GM03348 (cell line): ENCODE measurements around the gene CLDN24.

Source experiments
- DNase-seq: peaks from one replicate; pipeline ENCODE4 v3.0.0; 2012; ENCODE audit warnings: low spot score

CLDN24 gene

DNA sequence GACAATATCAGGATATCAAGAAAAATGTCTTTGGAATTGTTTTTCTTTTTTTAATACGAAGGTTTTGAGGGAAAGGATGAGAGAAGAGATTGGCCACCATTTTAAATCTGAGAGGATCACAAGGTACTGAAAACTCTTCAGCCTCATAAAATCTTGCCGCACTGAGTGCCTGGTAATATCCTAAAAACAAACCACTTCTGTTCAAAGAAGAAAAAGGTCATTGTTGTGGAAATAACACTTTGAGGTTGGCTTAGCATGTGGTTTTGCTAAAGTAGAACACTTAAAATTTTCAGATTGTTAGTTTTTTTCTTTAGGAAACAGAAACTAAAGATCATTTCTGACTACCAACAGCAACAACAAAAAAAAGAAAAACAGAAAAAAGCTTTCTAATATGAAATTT lies 1.1 kb downstream of the CLDN24 start:
- no peak for DNase-seq

DNA sequence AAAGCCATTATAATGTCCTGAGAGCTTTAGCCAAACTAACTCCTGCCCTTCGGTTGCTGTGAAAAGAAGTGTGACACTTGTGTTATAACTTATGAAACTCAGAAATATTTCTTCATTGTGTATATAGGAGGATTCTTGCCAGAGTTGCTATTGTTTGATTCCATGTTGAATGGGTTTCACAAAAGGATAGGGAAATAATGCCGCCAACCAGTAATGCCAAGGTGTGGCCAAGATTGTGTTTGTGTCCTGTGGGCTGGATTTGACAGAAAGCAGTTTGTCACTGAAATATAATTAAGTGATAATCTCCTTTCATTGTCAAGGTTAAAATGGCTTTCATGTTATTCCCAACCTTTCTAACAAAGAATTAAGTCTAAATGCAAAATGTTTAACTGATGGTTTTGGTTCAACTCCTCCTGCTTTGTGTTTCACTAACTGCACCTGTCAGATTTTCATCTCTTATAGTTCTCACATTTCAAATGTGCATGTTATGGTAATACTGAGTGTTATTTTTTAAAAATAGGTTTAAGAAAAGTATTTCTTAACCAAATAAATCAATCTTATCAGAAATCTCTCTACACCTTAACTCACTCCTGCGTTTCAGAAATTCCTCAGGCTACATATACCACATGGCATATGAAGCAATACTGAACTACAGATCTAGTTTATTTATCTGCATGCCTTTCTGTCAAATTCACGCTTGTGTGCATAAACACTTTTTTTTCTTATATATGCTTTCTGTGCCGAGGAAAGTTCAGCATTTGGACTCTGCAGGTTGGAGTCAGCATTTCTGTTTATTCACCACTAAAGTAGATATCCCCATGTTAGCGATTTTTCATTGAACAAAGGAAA lies 1.8 kb downstream of the CLDN24 start, which contains the start of gene CLDN22:
Gene CLDN22, minus strand, starts transcription at position 66 of the 849 bp plus-strand sequence. Its CDS starts 58 bp downstream, at position 8.
- no peak for DNase-seq

GRCh38 chr4:183318656-183319055 lies 3.6 kb downstream of the CLDN24 start:
- no peak for DNase-seq

DNA sequence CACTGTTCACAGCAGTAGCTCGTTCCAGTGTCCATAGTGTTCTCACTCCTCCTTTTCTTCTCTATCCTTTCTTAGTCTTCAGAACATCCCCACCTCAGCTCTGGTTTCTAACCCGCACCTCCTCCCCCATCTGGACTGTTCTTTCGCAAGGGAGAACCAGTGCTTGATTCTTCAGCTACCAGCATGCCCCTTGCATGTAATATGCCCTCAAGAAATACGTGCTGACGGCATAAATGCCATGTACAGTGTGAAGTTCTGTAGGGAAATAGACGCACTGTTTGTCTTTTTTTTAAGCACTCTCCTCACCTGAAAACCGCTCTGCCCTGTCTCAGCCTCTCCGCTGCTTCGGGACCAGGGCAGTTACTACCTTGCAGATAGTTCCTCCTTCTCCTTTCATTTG lies 7.4 kb downstream of the CLDN24 start:
- no peak for DNase-seq

GRCh38 chr4:183314336-183314735 lies 7.9 kb downstream of the CLDN24 start:
- DNase-seq: no peak

DNA sequence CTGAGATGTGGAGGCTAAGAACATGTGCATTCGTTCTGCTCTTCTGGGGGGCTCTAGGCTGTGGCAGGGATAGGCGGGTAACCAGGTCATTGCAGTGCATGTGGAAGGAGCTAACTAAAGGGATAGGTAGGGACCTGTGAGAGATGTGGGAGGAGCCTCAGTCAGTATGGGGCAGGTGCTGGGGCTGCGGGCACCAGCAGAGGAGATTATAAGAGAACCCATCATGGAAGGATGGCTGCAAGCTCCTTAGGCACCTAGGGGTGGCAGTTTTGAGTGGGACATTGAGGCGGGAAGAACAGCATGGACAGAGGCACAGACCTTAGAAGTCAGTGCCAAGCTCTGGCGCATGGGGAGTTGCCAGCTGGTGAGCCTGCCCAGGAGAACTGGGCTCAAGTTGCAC lies 9.4 kb downstream of the CLDN24 start:
- no peak for DNase-seq

GRCh38 chr4:183306811-183307210 lies 15.4 kb downstream of the CLDN24 start:
- no peak for DNase-seq

GRCh38 chr4:183304538-183304937 lies 17.7 kb downstream of the CLDN24 start:
- no peak for DNase-seq

GRCh38 chr4:183304067-183304466 lies 18.2 kb downstream of the CLDN24 start:
- no peak for DNase-seq

- DNase-seq: no peak
These were observed 18.9 kb downstream of the CLDN24 start for GRCh38 chr4:183303301-183303700.

- DNase-seq: no peak
These were observed 21.6 kb downstream of the CLDN24 start for GRCh38 chr4:183300655-183301054.

DNA sequence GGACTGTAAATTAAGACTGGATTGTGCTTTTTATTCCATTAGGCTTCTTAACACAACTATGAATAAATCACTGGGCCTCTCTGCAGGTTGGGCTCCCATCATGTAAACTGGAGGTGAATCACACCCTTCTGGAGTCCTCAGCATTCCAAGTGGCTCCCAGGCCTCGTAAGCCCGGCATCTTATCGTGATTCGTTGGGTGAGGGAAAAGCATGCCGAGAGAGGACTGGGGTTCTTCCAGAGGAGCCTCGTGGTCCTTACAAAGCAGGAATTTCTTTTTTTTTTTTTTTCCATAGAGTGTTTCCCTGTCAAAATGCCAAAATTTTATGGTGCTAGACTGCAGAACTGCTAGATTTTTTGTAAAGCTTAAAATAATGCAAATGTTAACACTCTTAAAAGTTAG lies 22.2 kb downstream of the CLDN24 start:
- DNase-seq: no peak

- DNase-seq: no peak
These were observed 22.8 kb downstream of the CLDN24 start for GRCh38 chr4:183299464-183299863.

DNA sequence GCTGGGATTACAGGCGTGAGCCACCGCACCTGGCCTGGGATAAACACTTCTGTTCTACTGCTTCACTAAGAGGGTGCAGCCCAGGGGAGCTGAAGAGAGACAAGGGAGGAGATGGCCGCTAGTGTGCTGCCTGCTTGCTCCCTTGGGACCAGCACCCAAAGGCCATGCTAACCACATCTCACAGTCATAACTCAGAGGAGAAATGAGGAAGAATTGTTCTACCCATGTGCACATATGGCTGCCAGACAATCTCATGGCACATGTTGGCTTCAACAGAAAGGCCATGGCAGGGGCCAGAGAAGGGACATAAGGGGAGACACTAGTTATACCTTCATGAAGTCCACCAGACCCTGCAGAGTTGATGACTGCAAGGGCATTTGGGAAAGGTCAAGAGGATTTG lies 24.6 kb downstream of the CLDN24 start:
- no peak for DNase-seq

DNA sequence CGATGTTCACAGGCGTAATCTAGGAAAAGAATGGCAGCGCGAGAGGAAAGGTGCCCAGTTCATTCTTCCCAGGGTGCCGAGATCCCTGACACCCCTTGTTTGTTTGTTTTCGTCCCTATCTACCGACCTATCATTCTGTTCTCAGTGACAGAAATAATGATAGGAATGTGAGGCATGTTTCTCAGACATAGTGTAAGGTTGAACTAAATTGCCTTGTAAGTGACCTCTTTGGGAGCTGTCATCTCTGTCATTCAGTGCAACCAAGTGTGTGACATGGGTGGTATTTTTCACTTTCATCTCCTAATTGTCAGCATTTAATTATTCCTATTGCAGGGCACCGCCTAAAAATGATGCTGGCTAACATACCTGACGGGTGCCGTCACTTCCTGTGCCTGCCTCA lies 26.5 kb downstream of the CLDN24 start:
- DNase-seq: no peak

GRCh38 chr4:183291070-183291469 lies 31.2 kb downstream of the CLDN24 start:
- DNase-seq: no peak

- peak; percentile 28 for DNase-seq
These were observed 32.5 kb downstream of the CLDN24 start for GRCh38 chr4:183289688-183290087.

- DNase-seq: no peak
These were observed 33.3 kb downstream of the CLDN24 start for GRCh38 chr4:183288955-183289354.

GRCh38 chr4:183287677-183288076 lies 34.5 kb downstream of the CLDN24 start:
- DNase-seq: no peak

- no peak for DNase-seq
These were observed 34.9 kb downstream of the CLDN24 start for GRCh38 chr4:183287309-183287659.

DNA sequence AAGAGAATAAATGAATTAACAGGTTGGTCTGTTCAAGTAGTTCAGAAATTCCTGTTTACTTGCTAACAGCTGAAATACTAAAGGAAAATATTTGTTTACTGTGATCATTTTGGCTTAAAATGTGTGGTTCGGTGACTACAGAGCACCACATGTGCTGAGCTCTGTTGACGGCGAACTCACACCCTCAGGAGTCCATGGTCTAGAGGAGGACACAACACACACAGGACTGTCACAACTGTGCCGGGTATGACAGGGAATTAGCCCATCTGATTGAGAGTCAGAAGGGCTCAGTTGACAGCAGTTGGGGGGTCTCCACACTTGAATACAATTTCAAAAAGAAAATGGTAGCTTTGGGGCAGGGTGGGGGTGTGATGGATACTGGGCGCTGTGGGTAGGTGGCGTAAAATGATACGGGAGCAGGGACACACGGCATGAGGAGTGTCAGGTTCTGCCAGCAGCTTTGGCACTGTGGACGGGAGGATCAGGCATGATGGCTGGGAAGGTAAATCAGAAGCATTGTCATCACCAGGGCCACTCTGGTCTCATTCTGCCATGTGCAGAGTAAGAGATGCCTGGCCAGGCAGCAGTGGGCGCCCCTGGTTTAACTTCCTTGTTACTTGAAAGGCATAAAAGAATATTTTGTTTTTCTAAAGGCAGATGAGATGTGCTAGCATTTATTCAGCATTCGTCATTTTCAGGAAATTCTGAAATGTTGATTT lies 35.5 kb downstream of the CLDN24 start:
- DNase-seq: no peak

- no peak for DNase-seq
These were observed 36.3 kb downstream of the CLDN24 start for GRCh38 chr4:183285886-183286285.

DNA sequence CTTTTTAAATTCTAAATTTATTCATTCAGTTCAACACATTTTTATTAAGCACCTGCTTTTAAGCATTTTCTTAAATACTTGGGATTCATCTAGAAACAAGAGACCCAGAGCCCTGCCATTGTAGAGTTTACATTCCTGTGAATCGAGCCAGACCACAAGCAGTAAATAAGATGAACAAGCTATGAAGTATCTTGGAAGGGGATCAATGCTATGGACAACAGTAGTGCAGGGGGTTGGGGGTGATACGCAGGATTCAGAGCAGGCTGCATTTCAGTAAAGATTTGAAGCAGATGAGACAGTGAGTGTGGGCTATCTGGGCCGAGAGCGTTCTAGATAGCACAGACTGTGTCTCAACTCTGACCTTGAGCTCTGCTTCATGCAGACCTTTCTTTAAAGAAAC lies 37.3 kb downstream of the CLDN24 start:
- DNase-seq: peak; percentile 74
